NCI-H526 (cell line): ENCODE results near the gene ZNF726.
"Not testable (repeated sequence)": the region's sequence is repeated elsewhere in the genome, so short reads cannot be mapped to it uniquely, and the experiment has no call there.

Experiments used
- DNase-seq, 2 experiments: peaks; one replicate each; lab custom pipeline; 2025; lab: John Stamatoyannopoulos, UW

ZNF726 gene

GRCh38 chr19:23943411-23943810, 28.7 kb downstream of the ZNF726 start:
- no peak for DNase-seq

DNA sequence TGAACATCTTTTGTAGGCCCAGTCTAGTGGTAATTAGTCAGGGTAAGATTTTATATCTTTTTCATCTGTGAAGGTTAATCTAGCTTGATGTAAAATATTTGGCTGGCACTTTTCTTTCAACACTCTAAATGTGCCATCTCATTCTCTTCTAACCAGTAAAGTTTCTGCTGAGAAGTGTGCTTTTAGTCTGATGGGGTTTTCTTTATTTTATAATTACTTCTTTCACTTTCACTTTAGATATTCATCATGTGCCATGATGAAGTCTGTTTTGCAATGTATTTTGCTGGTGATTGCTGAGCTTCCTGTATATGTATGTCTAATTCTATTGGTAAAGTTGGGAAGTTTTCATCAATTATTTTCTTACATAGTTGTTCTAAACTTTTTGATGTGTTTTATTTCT, 31.9 kb downstream of the ZNF726 start:
- no peak for DNase-seq

DNA sequence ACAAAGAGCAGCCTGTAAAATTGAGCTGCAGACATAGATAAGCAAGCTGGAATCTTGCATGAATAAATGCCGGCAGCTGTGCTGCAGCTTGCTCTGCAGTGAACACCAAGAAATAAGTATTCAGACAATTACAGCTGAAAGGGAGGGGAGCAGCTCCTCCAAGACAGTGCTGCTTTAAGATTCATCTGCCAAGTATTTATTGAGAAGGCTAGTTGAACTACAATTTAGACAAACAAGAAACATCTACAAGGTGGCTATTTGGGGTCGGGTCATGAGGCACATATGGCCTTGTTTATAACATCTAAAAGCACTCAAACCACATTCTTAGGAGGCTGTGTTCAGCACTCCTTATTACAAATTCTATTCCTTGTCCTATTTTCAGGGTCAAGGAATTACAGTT, 34.9 kb downstream of the ZNF726 start:
- no peak for DNase-seq

DNA sequence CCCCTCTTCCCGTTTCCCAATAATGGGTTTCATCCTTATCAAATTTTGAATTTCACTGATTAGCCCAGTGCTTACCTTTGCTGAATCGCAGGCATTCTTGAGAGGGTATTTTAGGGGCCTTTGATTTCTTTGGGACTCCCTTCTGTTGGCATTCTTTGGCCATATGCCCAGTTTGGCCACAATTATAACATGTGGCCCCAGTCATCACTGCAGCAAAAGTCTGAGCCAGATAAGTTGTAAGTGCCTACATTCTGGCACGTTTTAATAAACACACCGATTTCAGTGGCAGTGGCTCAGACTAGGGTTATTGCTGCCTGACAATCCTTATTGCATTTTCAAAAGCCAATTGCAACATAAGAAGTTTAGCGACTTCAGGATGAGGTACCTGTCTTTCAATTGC, 41.4 kb downstream of the ZNF726 start:
- no peak for DNase-seq

- DNase-seq: no peak
Measured at GRCh38 chr19:23957660-23958281, 43.1 kb downstream of the ZNF726 start.

DNA sequence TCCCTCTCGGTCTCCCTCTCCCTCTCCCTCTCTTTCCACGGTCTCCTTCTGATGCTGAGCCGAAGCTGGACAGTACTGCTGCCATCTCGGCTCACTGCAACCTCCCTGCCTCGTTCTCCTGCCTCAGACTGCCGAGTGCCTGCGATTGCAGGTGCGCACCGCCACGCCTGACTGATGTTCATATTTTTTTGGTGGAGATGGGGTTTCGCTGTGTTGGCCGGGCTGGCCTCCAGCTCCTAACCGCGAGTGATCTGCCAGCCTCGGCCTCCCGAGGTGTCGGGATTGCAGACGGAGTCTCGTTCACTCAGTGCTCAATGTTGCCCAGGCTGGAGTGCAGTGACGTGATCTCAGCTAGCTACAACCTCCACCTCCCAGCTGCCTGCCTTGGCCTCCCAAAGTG, 48.7 kb downstream of the ZNF726 start:
- not testable (repeated sequence) for DNase-seq

DNA sequence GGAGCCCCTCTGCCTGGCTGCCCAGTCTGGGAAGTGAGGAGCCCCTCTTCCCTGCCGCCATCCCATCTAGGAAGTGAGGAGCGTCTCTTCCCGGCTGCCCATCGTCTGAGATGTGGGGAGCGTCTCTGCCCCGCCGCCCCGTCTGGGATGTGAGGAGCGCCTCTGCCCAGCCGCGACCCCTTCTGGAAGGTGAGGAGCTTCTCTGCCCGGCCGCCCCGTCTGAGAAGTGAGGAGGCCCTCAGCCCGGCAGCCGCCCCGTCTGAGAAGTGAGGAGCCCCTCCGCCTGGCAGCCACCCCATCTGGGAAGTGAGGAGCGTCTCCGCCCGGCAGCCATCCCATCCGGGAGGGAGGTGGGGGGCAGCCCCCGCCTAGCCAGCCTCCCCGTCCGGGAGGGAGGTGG, 49.2 kb downstream of the ZNF726 start:
- DNase-seq: not testable (repeated sequence)

GRCh38 chr19:23964334-23964733, 49.6 kb downstream of the ZNF726 start:
- DNase-seq: not testable (repeated sequence)

GRCh38 chr19:23969630-23970029, 54.9 kb downstream of the ZNF726 start:
- DNase-seq: no peak

DNA sequence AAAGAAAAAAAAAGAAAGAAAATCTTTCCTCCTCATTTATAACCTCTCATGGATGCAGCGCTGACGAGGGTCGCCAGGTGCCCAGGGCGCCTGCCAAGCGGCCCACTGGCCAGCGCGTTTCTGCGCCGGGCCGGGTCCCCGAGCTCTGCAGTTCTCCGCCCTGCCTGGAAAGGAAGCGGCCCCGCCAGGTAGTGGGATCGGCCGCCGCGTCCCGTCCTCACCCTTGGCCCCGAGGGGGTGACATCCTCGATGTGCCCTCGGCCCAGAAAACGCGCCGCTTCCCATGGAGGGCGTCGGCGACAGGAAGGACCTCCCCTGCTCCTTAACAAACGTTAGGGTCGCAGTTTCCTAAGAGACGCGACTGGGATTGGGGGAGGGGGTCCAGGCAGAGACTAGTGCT, 56.9 kb downstream of the ZNF726 start:
- DNase-seq: no peak

GRCh38 chr19:23972161-23972560, 57.5 kb downstream of the ZNF726 start:
- DNase-seq: no peak

DNA sequence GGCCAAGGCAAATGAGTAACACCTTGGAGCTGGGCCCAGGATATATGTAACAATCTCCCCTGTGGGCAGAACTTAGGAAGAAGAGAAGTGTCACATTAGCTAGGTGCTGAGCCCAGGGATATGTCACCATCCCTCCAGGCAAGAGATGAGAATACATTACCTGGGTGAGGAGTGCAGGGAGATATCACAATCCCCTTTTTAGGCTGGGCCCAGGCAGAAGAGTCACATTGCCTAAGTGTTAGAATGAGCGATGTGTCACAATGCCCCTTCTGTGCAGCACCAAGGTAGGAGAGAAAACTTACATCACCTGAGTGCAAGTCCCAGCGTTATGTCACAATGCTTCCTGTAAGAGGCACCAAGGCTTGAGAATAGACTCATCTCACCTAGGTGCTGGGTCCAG, 60.3 kb downstream of the ZNF726 start:
- no peak for DNase-seq

- not testable (repeated sequence) for DNase-seq
Measured at GRCh38 chr19:23976631-23977030, 61.9 kb downstream of the ZNF726 start.

GRCh38 chr19:23977256-23977655, 62.6 kb downstream of the ZNF726 start:
- DNase-seq: not testable (repeated sequence)

DNA sequence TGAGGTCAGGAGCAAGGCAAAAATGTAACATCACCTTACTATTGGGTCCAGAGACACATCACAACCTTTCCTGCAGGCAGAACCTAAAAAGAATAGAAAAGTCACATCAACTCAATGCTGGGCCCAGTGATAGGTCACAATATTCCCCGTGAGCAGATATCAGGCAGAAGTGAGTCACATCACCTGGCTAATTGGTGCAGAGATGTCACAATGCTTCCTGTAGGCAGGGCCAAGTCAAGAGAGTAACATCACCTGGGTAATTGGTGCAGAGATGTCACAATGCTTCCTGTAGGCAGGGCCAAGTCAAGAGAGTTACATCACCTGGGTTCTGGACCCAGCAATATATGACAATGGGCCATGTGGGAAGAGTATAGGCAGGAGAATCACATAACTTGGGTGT, 63.4 kb downstream of the ZNF726 start:
- no peak for DNase-seq

GRCh38 chr19:23980805-23981204, 66.1 kb downstream of the ZNF726 start:
- no peak for DNase-seq

DNA sequence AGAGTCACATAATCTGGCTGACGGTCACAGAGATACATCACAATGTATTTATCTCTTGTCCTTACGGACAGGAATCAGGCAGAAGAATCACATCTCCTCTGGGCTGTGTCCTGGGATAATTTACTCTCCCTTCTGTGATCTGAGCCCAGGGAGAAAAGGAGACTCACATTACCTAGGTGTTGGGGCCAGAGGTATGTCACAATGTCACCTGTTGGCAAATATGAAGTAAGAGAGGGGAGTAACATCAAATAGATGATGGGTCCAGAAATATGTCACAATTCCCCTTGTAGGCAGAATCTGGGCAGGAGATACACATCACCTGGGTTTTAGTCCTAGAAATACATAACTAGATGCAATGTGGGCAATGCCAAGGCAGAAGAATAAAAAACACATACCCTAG, 67.2 kb downstream of the ZNF726 start:
- DNase-seq: no peak

DNA sequence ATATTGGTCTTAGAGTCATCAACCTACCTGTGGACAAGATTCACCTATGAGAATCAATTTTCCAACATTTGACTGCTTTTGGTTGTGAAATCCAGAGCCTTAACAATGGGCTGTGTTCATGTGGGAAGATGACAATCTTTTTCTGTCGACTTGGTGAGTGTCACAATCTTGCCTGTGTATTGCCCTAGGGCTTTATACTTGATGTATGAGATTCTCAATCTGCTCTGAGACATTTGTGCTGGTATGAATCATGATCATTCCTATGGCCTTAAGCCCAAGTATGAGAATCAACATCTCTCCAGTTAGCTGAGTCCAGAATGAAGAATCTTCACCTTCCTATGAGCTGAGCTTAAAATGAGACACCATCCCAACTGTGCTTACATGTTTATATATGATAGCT, 68.7 kb downstream of the ZNF726 start:
- no peak for DNase-seq
